H9 (cell line): Measurements from ENCODE around the gene DEPDC5. TPM values are rescaled to one million over a fixed set of nuclear protein-coding genes. Genes with fewer than 3 reads are reported as not detected.

Experiments used
- DNase-seq: peaks from one replicate; pipeline ENCODE4 v3.0.0-alpha.2; 2017
- H2AFZ ChIP-seq: one replicate; pipeline ENCODE4 v1.6.1; 2013; ENCODE audit warnings: mild to moderate bottlenecking, low read length, control low read depth, moderate library complexity
- H2AK5ac ChIP-seq: 2 replicates; pipeline ENCODE4 v1.6.1; 2013; ENCODE audit warnings: low read length, control low read depth, mixed read lengths; ENCODE audit not compliant: insufficient read length
- H2BK120ac ChIP-seq: one replicate; pipeline ENCODE4 v1.6.1; 2013; ENCODE audit warnings: low read depth, mild to moderate bottlenecking, low read length, control low read depth, inconsistent platforms; ENCODE audit not compliant: poor library complexity, severe bottlenecking
- H2BK12ac ChIP-seq: 2 replicates; pipeline ENCODE4 v1.6.1; 2013; ENCODE audit warnings: low read length, control low read depth, mixed read lengths, low read depth; ENCODE audit not compliant: insufficient read length
- H2BK15ac ChIP-seq: 2 replicates; pipeline ENCODE4 v1.6.1; 2013; ENCODE audit warnings: low read depth, low read length, control low read depth
- H2BK20ac ChIP-seq: one replicate; pipeline ENCODE4 v1.6.1; 2013; ENCODE audit warnings: low read depth, mild to moderate bottlenecking, low read length, control low read depth, inconsistent platforms; ENCODE audit not compliant: poor library complexity, severe bottlenecking
- H2BK5ac ChIP-seq: 2 replicates; pipeline ENCODE4 v1.6.1; 2013; ENCODE audit warnings: low read length, control low read depth, mixed read lengths; ENCODE audit not compliant: insufficient read length
- H3K14ac ChIP-seq: 2 replicates; pipeline ENCODE4 v1.6.1; 2013; ENCODE audit warnings: low read length, control low read depth; ENCODE audit not compliant: insufficient read depth
- H3K18ac ChIP-seq: 2 replicates; pipeline ENCODE4 v1.6.1; 2013; ENCODE audit warnings: low read depth, mild to moderate bottlenecking, mixed read lengths, low read length, control low read depth; ENCODE audit not compliant: insufficient read length
- H3K23ac ChIP-seq: 2 replicates; pipeline ENCODE4 v1.6.1; 2013; ENCODE audit warnings: low read length, control low read depth, mixed read lengths, low read depth; ENCODE audit not compliant: insufficient read length
- H3K23me2 ChIP-seq: 2 replicates; pipeline ENCODE4 v1.6.1; 2013; ENCODE audit warnings: low read depth, mild to moderate bottlenecking, mixed read lengths, low read length, control low read depth; ENCODE audit not compliant: insufficient read length, poor library complexity, severe bottlenecking
- H3K27ac ChIP-seq: 2 replicates; pipeline ENCODE4 v1.5.1; 2013; ENCODE audit warnings: low read length, control low read depth, mixed read lengths, low read depth; ENCODE audit not compliant: insufficient read length
- H3K27me3 ChIP-seq: 2 replicates; pipeline ENCODE4 v1.6.1; 2013; ENCODE audit warnings: low read length, control low read depth, inconsistent platforms; ENCODE audit not compliant: insufficient read depth
- H3K4ac ChIP-seq: 2 replicates; pipeline ENCODE4 v1.6.1; 2013; ENCODE audit warnings: low read depth, mild to moderate bottlenecking, control low read depth, inconsistent platforms, low read length, moderate library complexity
- H3K4me1 ChIP-seq: 2 replicates; pipeline ENCODE4 v1.6.1; 2013; ENCODE audit warnings: low read length, control low read depth, inconsistent platforms; ENCODE audit not compliant: insufficient read depth
- H3K4me2 ChIP-seq: 2 replicates; pipeline ENCODE4 v1.6.1; 2013; ENCODE audit warnings: low read length, control low read depth, mixed read lengths; ENCODE audit not compliant: insufficient read length, insufficient read depth
- H3K56ac ChIP-seq: 2 replicates; pipeline ENCODE4 v1.6.1; 2013; ENCODE audit warnings: low read depth, mild to moderate bottlenecking, mixed read lengths, low read length, control low read depth; ENCODE audit not compliant: insufficient read length
- H3K79me1 ChIP-seq: 2 replicates; pipeline ENCODE4 v1.6.1; 2013; ENCODE audit warnings: low read depth, mild to moderate bottlenecking, moderate library complexity, low read length, control low read depth, inconsistent platforms; ENCODE audit not compliant: insufficient read depth, poor library complexity, severe bottlenecking
- H3K79me2 ChIP-seq: 2 replicates; pipeline ENCODE4 v1.6.1; 2013; ENCODE audit warnings: low read length, control low read depth, inconsistent platforms; ENCODE audit not compliant: insufficient read depth
- H3K9ac ChIP-seq: 2 replicates; pipeline ENCODE4 v1.6.1; 2013; ENCODE audit warnings: low read length, control low read depth, mixed read lengths; ENCODE audit not compliant: insufficient read length; ENCODE audit errors: extremely low read depth
- H3K9me3 ChIP-seq: one replicate; pipeline ENCODE4 v1.6.1; 2013; ENCODE audit warnings: low read depth, low read length, inconsistent platforms; ENCODE audit not compliant: control insufficient read depth
- H3T11ph ChIP-seq: one replicate; pipeline ENCODE4 v1.6.1; 2013; ENCODE audit warnings: mild to moderate bottlenecking, low read length, control low read depth, inconsistent platforms
- H4K20me1 ChIP-seq: one replicate; pipeline ENCODE4 v1.6.1; 2013; ENCODE audit not compliant: control insufficient read depth, insufficient read length, insufficient read depth
- H4K5ac ChIP-seq: 2 replicates; pipeline ENCODE4 v1.6.1; 2013; ENCODE audit warnings: low read depth, mild to moderate bottlenecking, mixed read lengths, low read length, control low read depth; ENCODE audit not compliant: insufficient read length
- H4K8ac ChIP-seq: replicated peaks from 2 replicates; pipeline ENCODE4 v1.6.1; 2013; ENCODE audit warnings: low read length, control low read depth, mixed read lengths, low read depth; ENCODE audit not compliant: insufficient read length
- H4K91ac ChIP-seq: 2 replicates; pipeline ENCODE4 v1.6.1; 2013; ENCODE audit warnings: low read depth, mild to moderate bottlenecking, moderate library complexity, mixed read lengths, low read length, control low read depth; ENCODE audit not compliant: insufficient read length
- H3K27ac Mint-ChIP-seq, 3 experiments: 2 replicates in 2 of 3; 3 replicates in 1 of 3; pipeline ENCODE4 v1.8.0; 2020 to 2021; ENCODE audit warnings: mixed read lengths in 3 of 3, mild to moderate bottlenecking in 1 of 3, moderate library complexity in 1 of 3
- H3K27me3 Mint-ChIP-seq: 2 replicates; pipeline ENCODE4 v1.8.0; 2021; ENCODE audit warnings: low read depth, mild to moderate bottlenecking, moderate library complexity, mixed read lengths
- H3K36me3 Mint-ChIP-seq, 3 experiments: 2 replicates in 2 of 3; 3 replicates in 1 of 3; pipeline ENCODE4 v1.8.0; 2020 to 2021; ENCODE audit warnings: low read depth in 3 of 3, mixed read lengths in 3 of 3; ENCODE audit not compliant: insufficient read depth in 1 of 3
- H3K4me1 Mint-ChIP-seq, 2 experiments: 2 replicates each; pipeline ENCODE4 v1.8.0; 2020; ENCODE audit warnings: mixed read lengths in 2 of 2
- H3K4me3 Mint-ChIP-seq, 2 experiments: 2 replicates in 1 of 2; 3 replicates in 1 of 2; pipeline ENCODE4 v1.8.0; 2020 to 2021; ENCODE audit warnings: mild to moderate bottlenecking in 2 of 2, mixed read lengths in 2 of 2, moderate library complexity in 1 of 2
- H3K9me3 Mint-ChIP-seq, 2 experiments: 2 replicates in 1 of 2; 3 replicates in 1 of 2; pipeline ENCODE4 v1.8.0; 2020; ENCODE audit warnings: mild to moderate bottlenecking in 2 of 2, mixed read lengths in 2 of 2, moderate library complexity in 1 of 2
- CTCF ChIP-seq: fragments of 200-600 bp; sonication (generic); conservative IDR thresholded peaks from 3 replicates; pipeline ENCODE4 v1.8.0; 2021; ENCODE audit warnings: antibody characterized with exemption, mild to moderate bottlenecking
- WGBS: extraction: QIAGEN DNeasy Blood & Tissue Kit; methylation state at CpG from one replicate; pipeline ENCODE4 v1.1.7; 2013; ENCODE audit warnings: missing lambda C conversion rate, low lambda C conversion rate, mixed read lengths; ENCODE audit not compliant: insufficient read length; ENCODE audit errors: extremely low coverage; 5-methylcytosine and 5-hydroxymethylcytosine counted together
- total RNA-seq: library from RNA; stranded (reverse); gene quantifications from 2 replicates; pipeline ENCODE4 v1.2.1, GENCODE V29; 2021

Gene DEPDC5
- total RNA-seq, 1 experiment from 2014 or later: 29.2 TPM

- H2BK120ac ChIP-seq: no peak overlapping the region
These were observed 142.7 kb downstream of the DEPDC5 start for GRCh38 chr22:31896472-31896871.

More at GRCh38 chr22:31896472-31896871, 142.7 kb downstream of the DEPDC5 start:
- no peaks in the 10 kb centered on the region for H3K79me1 ChIP-seq
- H3K23ac ChIP-seq: no peak overlapping the region
- no peaks in the 10 kb centered on the region for H3K79me2 ChIP-seq
- H3K9me3 Mint-ChIP-seq: no peaks in the 10 kb centered on the region
- H3T11ph ChIP-seq: no peak overlapping the region
- no peak overlapping the region for H2BK5ac ChIP-seq
- no peak overlapping the region for H4K8ac ChIP-seq
- no peak overlapping the region for H3K4me3 Mint-ChIP-seq
- peaks cover 2 to 21% (median 7%) of the 10 kb centered on the region in 3 experiments; a peak in 6 of 7 replicates for H3K36me3 Mint-ChIP-seq
- no peak overlapping the region for H4K5ac ChIP-seq
- H3K56ac ChIP-seq: no peak overlapping the region
- H3K27me3 ChIP-seq: no peaks in the 10 kb centered on the region
- no peak overlapping the region for H3K9ac ChIP-seq
- no peak for TF ChIP-seq CTCF
- H2AK5ac ChIP-seq: no peak overlapping the region
- no CpG with 5 or more reads among the region's 1 CpG for WGBS
- H3K4ac ChIP-seq: no peak overlapping the region
- H4K20me1 ChIP-seq: no peaks in the 10 kb centered on the region
- H3K27ac Mint-ChIP-seq: no peak overlapping the region
- peaks cover 5% of the 10 kb centered on the region; the same call in 1 of the 2 replicates for H3K4me1 ChIP-seq
- no peak overlapping the region for H3K14ac ChIP-seq
- no peaks in the 10 kb centered on the region for H3K27me3 Mint-ChIP-seq
- no peak overlapping the region for H2BK20ac ChIP-seq
- H3K4me1 Mint-ChIP-seq: peaks cover 10 to 24% of the 10 kb centered on the region in 2 experiments
- no peak overlapping the region for H3K18ac ChIP-seq
- H3K23me2 ChIP-seq: no peaks in the 10 kb centered on the region
- no peaks in the 10 kb centered on the region for H3K9me3 ChIP-seq
- no peak overlapping the region for H3K4me2 ChIP-seq
- H3K27ac ChIP-seq: no peak overlapping the region
- no peak overlapping the region for H2AFZ ChIP-seq
- no peak overlapping the region for H4K91ac ChIP-seq
- no peak overlapping the region for H2BK15ac ChIP-seq
- no peak overlapping the region for H2BK12ac ChIP-seq
- DNase-seq: no peak
